HepG2 (cell line): ENCODE measurements around the gene ADAMTS12.

Experiments
- ATF3 ChIP-seq: sonication (generic); formaldehyde crosslinking; IDR thresholded peaks from 2 replicates; pipeline ENCODE4 v1.4.0; 2020; ENCODE audit warnings: missing genetic modification reagents
- GRHL1 ChIP-seq: sonication (generic); formaldehyde crosslinking; conservative IDR thresholded peaks from 2 replicates; pipeline ENCODE4 v1.8.0; 2022; ENCODE audit warnings: missing genetic modification reagents
- ONECUT2 ChIP-seq: sonication (generic); formaldehyde crosslinking; IDR thresholded peaks from 2 replicates; pipeline ENCODE4 v1.4.0; 2020; ENCODE audit warnings: missing genetic modification reagents
- PRMT3 ChIP-seq: sonication (generic); formaldehyde crosslinking; IDR thresholded peaks from 2 replicates; pipeline ENCODE4 v1.8.1; 2022; ENCODE audit warnings: low read depth, mild to moderate bottlenecking, moderate library complexity, missing genetic modification reagents, borderline replicate concordance
- RAD21 ChIP-seq: fragments of 450-650 bp; formaldehyde crosslinking; IDR thresholded peaks from 2 replicates; pipeline ENCODE4 v1.5.0; 2020; ENCODE audit warnings: mild to moderate bottlenecking
- RFX5 ChIP-seq: IDR thresholded peaks from 2 replicates; pipeline ENCODE4 v1.6.1; 2011; ENCODE audit warnings: low read depth, low read length, improper control_type of control experiment
- SIN3A ChIP-seq: IDR thresholded peaks from 2 replicates; pipeline ENCODE4 v1.6.1; 2011; ENCODE audit warnings: low read depth, mild to moderate bottlenecking, control low read depth, low read length, borderline replicate concordance
- TBX3 ChIP-seq: fragments of 450-650 bp; IDR thresholded peaks from 2 replicates; pipeline ENCODE4 v1.6.1; 2017; ENCODE audit warnings: antibody characterized with exemption, mild to moderate bottlenecking, inconsistent platforms, borderline replicate concordance
- ZNF703 ChIP-seq: sonication (generic); formaldehyde crosslinking; IDR thresholded peaks from 2 replicates; pipeline ENCODE4 v1.5.1; 2020; ENCODE audit warnings: missing genetic modification reagents, mild to moderate bottlenecking, moderate library complexity, borderline replicate concordance
- TF ChIP-seq, protein P1 (sequence below), 2 experiments: sonication (generic) in 1 of 2; formaldehyde crosslinking in 1 of 2; IDR thresholded peaks; 2 replicates each; pipeline versions ENCODE4 v1.5.1 to v1.6.1; 2011 to 2020; ENCODE audit warnings: borderline replicate concordance in 1 of 2, low read depth in 1 of 2, low read length in 1 of 2, mild to moderate bottlenecking in 1 of 2, missing genetic modification reagents in 1 of 2, moderate library complexity in 1 of 2
- TF ChIP-seq, protein P2 (sequence below): sonication (generic); formaldehyde crosslinking; IDR thresholded peaks from 2 replicates; pipeline ENCODE4 v1.5.0; 2020; ENCODE audit warnings: missing genetic modification reagents, mild to moderate bottlenecking, borderline replicate concordance
- TF ChIP-seq, protein P3 (sequence below): sonication (generic); formaldehyde crosslinking; IDR thresholded peaks from 2 replicates; pipeline ENCODE4 v1.5.0; 2020; ENCODE audit warnings: mild to moderate bottlenecking, missing genetic modification reagents, moderate library complexity

- TF ChIP-seq, protein P1, sequence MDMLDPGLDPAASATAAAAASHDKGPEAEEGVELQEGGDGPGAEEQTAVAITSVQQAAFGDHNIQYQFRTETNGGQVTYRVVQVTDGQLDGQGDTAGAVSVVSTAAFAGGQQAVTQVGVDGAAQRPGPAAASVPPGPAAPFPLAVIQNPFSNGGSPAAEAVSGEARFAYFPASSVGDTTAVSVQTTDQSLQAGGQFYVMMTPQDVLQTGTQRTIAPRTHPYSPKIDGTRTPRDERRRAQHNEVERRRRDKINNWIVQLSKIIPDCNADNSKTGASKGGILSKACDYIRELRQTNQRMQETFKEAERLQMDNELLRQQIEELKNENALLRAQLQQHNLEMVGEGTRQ (IDR thresholded peaks at IDR 0.05; ENCODE audit: low read depth, low read length), result no peak
- TF ChIP-seq, protein P1 (CRISPR knock-in tag; IDR thresholded peaks at IDR 0.05; ENCODE audit: borderline replicate concordance), result no peak
- TF ChIP-seq, protein P2, sequence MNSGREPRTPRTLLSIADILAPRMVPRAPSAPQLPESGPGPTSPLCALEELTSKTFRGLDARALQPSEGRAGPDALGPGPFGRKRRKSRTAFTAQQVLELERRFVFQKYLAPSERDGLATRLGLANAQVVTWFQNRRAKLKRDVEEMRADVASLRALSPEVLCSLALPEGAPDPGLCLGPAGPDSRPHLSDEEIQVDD (CRISPR knock-in tag), result no peak
- TF ChIP-seq ONECUT2 (CRISPR knock-in tag), result no peak
- TF ChIP-seq, protein P3, sequence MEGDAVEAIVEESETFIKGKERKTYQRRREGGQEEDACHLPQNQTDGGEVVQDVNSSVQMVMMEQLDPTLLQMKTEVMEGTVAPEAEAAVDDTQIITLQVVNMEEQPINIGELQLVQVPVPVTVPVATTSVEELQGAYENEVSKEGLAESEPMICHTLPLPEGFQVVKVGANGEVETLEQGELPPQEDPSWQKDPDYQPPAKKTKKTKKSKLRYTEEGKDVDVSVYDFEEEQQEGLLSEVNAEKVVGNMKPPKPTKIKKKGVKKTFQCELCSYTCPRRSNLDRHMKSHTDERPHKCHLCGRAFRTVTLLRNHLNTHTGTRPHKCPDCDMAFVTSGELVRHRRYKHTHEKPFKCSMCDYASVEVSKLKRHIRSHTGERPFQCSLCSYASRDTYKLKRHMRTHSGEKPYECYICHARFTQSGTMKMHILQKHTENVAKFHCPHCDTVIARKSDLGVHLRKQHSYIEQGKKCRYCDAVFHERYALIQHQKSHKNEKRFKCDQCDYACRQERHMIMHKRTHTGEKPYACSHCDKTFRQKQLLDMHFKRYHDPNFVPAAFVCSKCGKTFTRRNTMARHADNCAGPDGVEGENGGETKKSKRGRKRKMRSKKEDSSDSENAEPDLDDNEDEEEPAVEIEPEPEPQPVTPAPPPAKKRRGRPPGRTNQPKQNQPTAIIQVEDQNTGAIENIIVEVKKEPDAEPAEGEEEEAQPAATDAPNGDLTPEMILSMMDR, result no peak
- no peak for TF ChIP-seq RAD21 (CRISPR knock-in tag)
- TF ChIP-seq TBX3, result no peak
- TF ChIP-seq SIN3A, result no peak
- TF ChIP-seq PRMT3 (CRISPR knock-in tag), result no peak
- TF ChIP-seq ZNF703 (CRISPR knock-in tag), result no peak
- no peak for TF ChIP-seq GRHL1 (CRISPR knock-in tag)
- TF ChIP-seq RFX5, result no peak
- no peak for TF ChIP-seq ATF3
Measured at GRCh38 chr5:33524476-33524875, 367.3 kb downstream of the ADAMTS12 start.
